Neural cell (in vitro differentiated cells): ENCODE measurements around the gene TMOD2.

ENCODE experiments used
- RAD21 ChIP-seq: fragments of 450-650 bp; conservative IDR thresholded peaks from 2 replicates; pipeline ENCODE4 v1.6.1; 2014; ENCODE audit warnings: antibody characterized with exemption, mild to moderate bottlenecking, moderate library complexity
- SMC3 ChIP-seq: fragments of 450-650 bp; conservative IDR thresholded peaks from 2 replicates; pipeline ENCODE4 v1.6.1; 2014; ENCODE audit warnings: antibody characterized with exemption, mild to moderate bottlenecking, moderate library complexity; ENCODE audit not compliant: poor library complexity

DNA sequence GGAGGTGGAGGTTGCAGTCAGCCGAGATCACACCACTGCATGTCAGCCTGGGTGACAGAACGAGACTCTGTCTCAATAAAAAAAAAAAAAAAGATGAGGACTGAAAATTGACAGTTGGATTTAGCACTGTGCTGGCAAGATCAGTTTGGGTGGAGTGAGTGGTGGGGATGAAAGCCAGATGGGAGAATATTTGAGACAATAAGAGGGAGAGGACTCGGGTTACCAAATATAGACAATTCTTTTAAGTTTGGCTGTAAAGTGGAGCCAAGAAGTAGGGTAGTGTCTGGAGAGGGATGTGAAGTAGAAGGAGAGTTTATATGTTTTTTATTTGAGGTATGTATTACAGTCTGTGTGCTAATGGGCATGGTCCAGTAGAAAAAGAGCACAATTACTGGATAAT lies 98.5 kb downstream of the TMOD2 start:
- TF ChIP-seq SMC3 (no peak), RAD21 (no peak)
